HG02973 (cell line): ENCODE results near the gene RPL35.
"Not testable (repeated sequence)": the region's sequence is repeated elsewhere in the genome, so short reads cannot be mapped to it uniquely, and the experiment has no call there.

Source experiments
- ATAC-seq: cut with Tn5 transposase; IDR thresholded peaks from one replicate; pipeline ENCODE4 v1.9.1; 2021; ENCODE audit warnings: moderate library complexity; ENCODE audit not compliant: unreplicated experiment

The RPL35 gene

GRCh38 chr9:124852829-124853531 lies 8.8 kb downstream of the RPL35 start, which contains the start of gene WDR38:
Gene WDR38 (plus strand): TSS chr9:124853460. CDS start chr9:124853532, 72 bp downstream.
- peak; percentile 58 for ATAC-seq

DNA sequence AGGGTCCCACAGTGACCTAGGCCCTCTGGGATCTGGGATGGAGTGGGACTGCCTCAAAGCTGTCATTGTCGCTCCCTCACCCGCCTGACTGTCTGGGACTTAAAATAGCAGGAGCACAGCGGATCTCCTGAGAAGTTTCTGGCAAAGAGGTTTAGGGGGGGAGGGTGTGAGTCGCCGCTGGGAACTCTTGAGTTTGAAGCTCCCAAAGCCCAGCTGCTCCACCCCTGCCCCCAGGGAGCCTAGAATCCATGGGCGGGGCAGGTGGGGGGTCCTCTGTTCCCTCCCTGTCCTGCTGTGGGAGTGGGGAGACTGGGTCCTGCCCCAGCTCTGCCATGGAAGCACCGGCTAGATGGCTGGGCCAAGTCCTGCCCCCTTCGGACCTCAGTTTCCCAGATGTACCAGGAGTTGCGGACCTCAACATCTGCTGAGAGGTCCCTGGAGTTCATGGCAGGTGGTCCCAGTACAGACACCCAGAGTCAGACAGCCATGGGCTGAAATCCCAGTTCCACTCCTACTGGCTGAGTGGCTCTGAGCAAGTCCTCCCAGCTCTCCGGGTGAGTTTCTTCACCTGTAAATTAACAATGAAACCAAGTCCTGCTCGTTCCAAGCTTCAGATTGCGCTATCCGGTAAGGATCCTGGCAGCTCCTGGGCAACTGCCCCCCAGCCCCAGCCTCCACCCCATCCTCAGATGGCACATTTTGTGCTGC lies 9.5 kb downstream of the RPL35 start:
- ATAC-seq = no peak

DNA sequence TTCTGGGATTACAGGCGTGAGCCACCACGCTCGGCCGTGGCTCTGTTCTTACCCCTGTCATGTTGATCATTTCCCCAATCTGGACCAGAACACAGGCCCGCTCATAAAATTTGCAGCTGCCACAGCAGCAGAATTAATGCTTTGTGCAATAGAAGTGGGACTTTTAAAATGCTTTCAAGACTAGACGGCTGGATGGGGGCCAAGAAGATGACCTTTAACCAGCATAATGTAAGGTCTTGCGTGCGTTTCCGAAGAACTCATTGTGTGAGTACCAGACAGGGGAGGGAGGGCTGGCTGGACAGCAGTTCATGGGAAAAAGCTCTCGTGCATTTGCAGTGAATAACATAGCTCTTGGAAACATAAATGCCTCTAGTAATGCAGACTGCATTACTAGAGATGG lies 12.0 kb downstream of the RPL35 start:
- ATAC-seq = no peak

DNA sequence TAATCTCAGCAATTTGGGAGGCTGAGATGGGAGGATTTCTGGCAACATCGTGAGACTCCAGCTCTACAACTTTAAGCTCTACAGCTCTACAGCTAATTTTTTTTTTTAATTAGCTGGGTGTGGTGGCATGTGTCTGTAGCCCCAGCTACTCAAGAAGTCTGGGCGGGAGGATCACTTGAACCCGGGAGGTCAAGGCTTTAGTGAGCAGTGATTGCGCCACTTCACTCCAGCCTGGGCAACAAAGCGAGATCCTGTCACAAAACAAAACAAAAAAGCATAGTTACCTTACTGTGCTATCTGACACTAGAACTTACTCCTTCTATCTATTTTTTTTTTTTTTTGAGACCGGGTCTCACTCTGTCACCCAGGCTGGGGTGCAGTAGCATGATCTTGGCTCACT lies 14.8 kb downstream of the RPL35 start:
- no peak for ATAC-seq

GRCh38 chr9:124846467-124846866 lies 15.3 kb downstream of the RPL35 start:
- not testable (repeated sequence) for ATAC-seq

DNA sequence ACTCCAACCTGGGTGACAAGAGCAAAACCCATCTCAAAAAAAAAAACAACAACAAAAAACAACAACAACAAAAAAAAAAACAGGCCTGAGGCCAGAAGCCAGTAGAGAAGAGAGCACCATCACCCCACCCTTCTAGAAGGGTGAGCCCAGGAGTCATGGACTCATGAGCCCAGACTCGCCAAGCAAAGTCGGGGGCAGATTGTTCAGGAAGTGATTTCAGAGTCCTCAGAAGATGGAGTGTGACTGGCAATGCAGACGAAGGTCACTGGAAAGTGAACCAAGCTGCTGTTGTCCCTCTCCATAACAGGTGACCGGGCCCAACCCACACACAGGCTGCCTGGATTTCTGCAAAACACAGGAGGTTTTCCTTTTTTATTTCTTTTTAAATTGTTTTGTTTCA lies 17.5 kb downstream of the RPL35 start:
- no peak for ATAC-seq

GRCh38 chr9:124843456-124844034 lies 18.2 kb downstream of the RPL35 start:
- ATAC-seq = no peak

DNA sequence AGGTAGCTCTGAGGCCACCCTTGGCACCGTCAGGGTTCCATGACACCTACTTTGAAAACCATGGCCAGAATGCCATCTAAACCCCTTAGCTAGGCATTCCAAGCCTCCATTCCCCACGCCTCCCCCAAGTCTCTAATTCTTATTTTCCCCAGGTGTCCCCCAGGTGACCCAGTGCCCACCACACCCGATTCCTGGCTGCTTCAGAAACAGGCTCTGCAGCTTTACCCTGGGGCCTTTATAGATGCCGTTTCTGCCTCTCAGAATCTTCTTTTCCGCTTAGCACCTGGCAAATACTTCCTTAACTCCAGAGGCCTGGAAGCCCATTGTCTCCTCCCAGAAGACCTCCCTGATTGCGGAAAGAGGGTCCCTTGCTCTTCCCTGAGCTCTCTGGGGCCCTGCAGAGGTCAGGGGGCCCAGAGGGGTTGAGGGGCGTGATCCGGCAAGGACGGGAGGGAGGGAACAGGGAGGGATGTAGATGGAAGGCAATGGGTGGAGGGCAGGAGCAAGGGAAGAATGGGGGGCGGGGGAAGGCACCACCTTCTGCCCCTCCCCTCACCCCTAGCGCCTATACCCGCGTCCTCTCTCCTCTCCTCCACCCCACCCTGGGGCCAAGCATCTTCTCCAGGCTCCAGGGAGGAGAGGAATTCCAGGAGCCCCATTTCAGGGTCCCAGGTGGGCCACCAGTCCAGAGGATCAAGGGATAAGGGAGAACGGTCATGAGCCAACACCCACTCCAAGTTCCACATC lies 20.5 kb downstream of the RPL35 start:
- ATAC-seq = no peak

- no peak for ATAC-seq
These were observed 21.4 kb downstream of the RPL35 start for GRCh38 chr9:124840300-124840833.

- no peak for ATAC-seq
These were observed 22.0 kb downstream of the RPL35 start for GRCh38 chr9:124839612-124840299.

DNA sequence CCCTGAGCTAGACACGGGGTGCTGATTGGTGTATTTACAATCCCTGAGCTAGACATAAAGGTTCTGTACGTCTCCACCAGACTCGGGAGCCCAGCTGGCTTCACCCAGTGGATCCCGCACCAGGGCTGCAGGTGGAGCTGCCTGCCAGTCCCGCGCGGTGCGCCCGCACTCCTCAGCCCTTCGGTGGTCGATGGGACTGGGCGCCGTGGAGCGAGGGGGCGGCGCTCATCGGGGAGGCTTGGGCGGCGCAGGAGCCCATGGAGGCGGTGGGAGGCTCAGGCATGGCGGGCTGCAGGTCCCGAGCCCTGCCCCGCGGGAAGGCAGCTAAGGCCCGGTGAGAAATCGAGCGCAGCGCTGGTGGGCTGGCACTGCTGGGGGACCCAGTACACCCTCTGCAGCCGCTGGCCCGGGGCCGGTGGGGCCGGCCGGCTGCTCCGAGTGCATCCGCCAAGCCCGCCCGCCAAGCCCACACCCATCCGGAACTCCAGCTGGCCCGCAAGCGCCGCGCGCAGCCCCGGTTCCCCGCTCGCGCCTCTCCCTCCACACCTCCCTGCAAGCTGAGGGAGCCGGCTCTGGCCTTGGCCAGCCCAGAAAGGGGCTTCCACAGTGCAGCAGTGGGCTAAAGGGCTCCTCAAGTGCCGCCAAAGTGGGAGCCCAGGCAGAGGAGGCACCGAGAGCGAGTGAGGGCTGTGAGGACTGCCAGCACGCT lies 23.0 kb downstream of the RPL35 start:
- ATAC-seq = not testable (repeated sequence)

DNA sequence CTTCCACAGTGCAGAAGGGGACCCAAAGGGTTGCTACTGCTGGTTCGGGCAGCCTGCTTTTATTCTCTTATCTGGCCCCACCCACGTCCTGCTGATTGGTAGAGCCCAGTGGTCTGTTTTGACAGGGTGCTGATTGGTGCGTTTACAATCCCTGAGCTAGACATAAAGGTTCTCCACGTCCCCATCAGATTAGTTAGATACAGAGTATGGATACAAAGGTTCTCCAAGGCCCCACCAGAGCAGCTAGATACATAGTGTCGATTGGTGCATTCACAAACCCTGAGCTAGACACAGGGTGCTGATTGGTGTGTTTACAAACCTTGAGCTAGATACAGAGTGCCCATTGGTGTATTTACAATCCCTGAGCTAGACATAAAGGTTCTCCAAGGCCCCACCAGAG lies 23.6 kb downstream of the RPL35 start:
- not testable (repeated sequence) for ATAC-seq

GRCh38 chr9:124835026-124835557 lies 26.7 kb downstream of the RPL35 start:
- no peak for ATAC-seq

- no peak for ATAC-seq
These were observed 27.2 kb downstream of the RPL35 start for GRCh38 chr9:124834591-124834990.

DNA sequence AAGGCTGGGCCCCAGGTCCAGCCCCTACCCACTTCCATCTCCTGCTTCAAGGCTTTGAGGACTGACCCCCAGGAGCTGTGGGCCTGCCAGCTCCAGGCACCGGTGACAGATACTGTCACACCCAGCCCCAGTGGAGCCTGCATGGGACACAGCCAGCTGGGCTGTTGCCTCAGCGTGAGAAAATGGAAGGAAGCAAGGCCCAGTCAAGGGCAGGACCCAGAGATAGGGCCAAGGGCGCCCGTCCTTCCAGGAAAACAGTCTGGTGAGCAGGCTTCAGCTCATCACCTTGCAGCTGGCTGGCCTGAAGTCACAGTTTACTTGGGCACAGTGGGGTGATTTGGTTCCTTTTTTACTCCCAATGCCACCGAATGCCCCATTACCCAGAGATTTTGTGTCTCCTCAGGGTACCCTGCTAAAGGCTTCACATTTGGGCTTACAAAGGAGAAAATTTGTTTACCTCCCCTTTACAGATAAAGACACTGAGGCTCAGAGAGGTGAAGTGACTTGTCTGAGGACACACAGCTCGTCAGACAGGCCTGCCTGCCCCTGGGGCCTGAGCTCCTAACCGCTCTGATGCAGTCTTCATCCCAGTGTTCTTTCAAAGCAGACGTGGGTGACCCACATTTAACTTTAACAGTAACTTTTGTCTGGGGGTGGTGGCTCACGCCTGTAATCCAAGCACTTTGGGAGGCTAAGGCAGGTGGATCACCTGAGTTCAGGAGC lies 30.0 kb downstream of the RPL35 start:
- no peak for ATAC-seq

DNA sequence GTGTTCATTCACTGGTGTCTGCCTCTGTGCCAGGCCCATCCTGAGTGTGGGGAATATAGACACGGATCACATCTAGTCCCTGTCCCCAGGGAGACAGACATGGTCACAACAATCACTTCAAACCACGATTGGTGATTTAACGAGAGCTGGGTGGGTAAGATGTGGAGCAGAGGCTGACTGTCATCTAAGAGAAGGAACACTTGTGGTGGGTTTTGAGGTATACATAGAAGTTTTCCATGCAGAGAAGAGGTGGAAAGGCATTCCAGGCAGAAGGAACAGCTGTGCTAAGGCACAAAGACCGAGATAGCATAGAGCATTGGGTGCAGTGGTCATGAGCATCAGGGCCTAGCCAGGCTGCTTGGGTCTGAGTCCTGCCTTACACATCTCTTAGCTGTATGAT lies 31.2 kb downstream of the RPL35 start:
- ATAC-seq = no peak

GRCh38 chr9:124829334-124829669 lies 32.5 kb downstream of the RPL35 start:
- no peak for ATAC-seq

DNA sequence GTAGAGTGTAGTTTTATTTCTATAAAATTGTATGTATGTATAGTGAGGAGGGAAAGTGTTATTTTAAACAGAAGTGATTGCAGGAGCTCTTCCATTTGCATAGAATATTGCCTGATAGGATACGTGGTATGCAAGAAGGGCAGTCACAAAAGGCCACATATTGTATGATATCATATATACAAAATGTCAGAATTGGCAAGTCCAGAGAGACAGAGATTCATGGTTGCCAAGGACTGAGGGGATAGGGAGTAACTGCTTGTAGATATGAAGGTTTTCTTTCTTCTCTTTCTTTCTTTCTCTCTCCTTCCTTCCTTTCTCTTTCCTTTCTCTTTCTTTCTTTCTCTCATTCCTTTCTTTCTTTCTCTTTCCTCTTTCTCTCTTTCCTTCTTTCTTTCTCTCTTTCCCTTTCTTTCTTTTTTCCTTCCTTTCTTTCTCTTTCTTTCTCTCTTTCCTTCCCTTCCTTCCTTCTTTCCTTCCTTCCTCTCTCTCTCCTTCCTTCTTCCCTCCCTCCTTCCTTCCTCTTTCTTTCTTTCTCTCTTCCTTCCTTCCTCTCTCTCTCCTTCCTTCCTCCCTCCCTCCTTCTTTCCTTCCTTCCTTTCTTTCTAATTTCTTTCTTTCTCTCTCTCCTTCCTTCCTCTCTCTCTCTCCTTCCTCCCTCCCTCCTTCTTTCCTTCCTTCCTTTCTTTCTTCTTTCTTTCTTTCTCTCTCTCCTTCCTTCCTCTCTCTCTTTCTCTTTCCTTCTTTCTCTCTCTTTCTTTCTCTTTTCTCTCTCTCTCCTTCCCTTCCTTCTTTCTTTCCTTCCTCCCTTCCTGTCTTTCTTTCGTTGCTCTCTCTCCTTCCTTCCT lies 33.0 kb downstream of the RPL35 start:
- ATAC-seq = no peak
